ENCODE data around the gene RASSF1. TPM values are rescaled to one million over a fixed set of nuclear protein-coding genes. Genes with fewer than 3 reads are reported as not detected.

Gene RASSF1
- polyA plus RNA-seq, 1 donor: 32.8 TPM

DNA sequence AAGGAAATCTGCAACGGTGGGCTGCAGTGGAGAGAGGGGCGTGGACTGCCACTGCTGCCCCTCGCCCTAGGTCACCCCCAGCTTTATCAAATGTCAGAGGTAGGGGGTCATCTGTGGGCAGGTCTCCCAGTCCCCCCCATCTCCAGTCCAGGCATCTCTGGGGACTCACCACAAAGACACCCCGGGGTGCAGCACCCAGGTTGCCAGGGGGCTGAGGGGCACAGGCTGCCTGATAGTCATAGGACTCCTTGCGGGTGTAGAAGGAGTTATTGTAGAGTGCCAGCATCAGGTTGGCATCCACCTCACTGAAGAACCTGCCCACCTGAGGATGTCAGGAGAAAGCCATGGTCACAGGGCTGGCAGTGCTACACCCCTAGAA lies 25.2 kb upstream of the RASSF1 start:
- DNase-seq (ENCODE audit: low read depth): no peak

DNA sequence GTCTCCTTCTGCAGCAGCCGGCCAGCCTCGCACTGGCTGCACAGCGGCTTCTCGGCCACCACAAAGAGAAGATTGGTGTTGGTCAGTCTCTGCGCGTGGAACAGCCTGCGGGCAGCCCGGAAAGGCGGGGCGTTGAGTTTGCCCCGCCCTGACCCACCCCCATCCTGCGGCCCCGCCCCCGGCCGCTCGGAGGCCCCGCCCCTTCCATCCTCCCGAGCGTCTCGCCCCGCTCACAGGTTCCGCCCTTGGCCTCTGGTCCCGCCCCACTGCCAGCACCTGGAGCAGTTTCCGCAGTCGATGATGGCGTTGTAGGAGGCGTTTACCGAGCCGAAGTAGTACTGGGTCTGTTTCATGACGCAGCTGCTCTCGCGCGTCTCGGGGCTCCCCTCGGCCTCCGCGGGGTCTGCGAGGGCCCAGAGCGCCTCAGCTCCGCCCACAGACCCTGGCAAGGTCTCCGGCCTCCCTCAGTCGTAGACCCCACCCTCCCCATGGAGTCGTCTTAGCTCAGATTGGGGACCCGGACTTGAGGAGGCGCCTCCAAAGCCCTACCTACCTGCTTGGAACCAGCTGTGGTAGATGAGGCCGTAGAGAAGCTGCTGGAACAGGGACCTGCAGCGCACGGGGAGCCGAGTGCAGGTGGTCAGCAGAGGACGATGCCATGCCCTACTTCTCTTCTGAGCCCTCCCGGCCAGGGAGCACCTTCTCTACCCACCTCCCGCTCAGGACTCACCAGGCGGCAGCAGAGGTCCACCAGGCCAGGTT lies 24.6 kb upstream of the RASSF1 start:
- DNase-seq (ENCODE audit: low read depth): no peak

DNA sequence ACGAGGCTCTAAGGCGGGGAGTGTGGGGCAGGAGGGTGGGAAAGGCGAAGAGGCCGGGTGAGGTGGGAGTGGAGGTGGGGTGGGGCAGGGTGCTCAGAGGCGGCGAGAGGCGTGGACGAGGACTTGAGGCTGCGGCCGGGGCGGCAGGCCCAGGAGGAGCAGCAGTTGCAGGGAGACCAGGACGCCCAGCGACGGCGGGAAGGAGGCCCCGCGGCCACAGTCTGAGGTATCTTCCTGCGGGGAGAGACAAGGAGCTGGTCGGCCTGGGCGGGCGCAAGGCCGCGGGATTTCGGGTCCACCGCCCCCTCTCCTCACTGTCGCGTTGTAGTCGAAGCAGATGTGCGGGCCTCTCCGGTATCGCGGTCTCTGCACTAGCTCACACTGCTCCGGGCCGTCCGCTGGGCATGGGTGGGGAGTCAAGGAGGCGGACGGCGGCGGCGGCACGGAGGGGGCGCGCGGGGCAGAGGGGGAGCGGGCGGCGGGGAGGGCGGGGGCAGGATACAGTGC lies 24.0 kb upstream of the RASSF1 start:
- no peak for DNase-seq (ENCODE audit: low read depth)

DNA sequence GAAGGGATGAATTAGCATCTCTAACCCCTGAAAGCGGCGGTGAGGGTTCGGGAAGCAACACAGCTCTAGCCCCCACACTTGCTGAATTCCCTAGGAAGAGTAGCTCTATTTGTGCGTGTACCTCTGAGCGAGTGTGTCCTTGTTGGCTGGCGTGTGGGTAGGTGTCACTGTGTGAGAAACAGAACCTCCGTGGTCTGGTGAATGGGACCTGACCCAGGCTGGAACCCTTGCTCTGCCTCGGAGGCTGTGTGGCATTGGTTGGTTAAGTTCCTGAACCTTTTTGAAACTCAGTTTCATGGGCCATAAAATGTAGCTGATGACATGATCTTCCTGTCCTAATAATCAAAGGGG lies 19.1 kb upstream of the RASSF1 start:
- no peak for DNase-seq (ENCODE audit: low read depth)

DNA sequence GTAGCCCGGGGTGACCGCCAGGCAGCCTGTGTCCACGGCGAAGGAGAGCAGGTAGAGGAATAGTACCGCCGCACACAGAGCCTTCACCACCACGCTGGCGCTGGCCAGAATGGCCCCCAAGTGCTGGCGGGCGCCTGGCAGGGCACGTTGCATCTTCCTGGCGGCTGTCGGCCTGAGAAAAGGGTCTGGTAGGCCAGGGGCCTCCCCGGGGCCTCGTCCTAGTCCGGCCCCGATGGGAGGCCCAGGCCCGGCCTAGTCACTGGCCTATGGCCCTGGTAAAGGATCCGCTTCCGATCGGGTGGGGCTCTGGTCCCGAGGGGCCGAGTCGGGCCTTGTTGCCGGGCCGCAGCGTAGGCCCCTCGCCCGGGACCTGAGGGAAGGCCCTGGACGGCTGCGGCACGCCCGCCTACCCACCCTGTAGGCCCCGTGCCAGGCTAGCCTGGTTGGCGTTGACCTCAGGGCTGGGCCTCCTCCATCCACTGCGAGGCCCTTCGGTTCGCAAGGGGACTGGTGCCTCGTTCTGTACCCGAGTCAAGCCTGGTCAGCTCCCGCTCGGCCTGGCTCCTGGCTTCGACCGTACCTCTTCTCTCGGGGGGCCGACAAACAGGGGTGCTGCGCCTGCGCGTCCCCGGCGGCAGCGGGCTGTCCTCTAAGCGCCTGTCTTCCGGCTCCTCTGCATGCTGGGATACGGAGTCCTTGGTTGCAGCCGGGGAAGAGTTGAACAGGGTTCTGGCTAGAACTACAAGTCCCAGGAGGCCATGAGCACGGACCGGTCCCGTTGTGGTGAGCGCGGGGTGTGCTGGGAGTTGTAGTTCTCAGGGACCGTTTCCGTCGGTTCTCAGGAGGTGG lies 18.5 kb upstream of the RASSF1 start, which contains the start of gene TMEM115:
TMEM115 (minus strand) TSS at position 611 of the 849 bp plus-strand sequence; CDS start at position 153, 458 bp downstream.
- DNase-seq (ENCODE audit: low read depth): peak; percentile 99

DNA sequence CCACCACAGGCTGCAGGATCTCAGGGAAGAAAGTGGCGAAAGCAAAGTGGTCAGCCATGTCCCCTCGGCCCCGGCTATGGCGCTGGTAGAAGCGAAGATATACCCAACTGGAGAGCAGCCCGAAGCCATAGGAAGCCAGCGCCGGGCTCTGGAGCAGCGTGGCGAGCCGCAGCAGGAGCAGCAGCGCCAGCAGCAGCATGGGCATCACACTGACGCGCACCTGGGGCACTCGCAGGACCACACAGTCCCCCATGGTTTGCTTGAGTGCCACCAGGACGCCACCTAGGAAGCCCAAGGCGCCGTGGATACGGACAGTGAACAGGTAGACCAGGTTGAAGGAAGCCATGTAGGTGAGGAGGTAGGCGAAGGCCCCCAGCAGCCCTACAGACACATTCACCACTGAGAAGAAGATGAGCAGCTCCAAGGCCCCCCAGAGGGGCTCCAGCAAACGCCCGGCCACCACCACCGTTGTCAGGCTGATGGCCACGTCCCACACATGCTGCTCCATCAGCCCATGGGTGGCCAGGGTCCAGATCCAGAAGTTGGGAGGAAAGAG lies 17.8 kb upstream of the RASSF1 start:
- no peak for DNase-seq (ENCODE audit: low read depth)

DNA sequence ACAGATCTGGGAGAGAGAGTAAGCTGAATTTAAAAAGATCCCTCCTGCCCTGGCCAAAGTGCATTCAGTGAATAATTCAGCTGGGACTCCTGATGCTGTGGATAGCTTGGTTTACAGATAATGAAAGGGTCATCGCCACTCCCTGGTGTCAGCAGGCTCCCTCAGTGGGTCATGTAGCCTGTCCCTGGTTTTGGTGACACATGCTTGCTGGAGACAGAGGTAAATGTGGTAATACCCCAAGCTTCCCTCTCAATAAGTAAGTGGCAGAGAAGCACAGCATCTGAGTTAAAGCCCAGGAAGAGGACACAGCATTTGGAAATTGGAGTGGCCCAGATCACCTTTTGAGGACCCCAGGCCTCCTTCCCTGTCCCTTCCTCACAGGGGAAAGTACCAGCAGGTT lies 16.8 kb upstream of the RASSF1 start:
- no peak for DNase-seq (ENCODE audit: low read depth)

DNA sequence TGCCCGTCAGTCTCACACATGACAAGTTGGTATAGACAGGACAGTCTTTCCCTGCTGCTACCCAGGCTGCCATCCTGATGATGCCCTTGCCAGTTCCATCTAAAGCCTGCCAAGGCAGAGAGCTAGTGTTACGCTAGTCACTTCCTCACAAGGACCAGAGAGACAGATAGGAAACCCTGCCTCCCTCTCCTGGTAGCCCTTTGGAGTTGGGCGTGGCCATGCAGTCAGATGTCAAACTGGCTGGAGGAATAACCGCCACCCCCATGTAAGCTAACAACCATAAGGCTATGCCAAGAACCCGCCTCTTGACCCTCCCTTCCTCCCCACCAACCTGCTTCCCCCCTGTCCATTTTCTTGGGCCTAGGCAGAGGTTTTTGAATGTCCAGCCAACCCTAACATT lies 15.9 kb upstream of the RASSF1 start:
- no peak for DNase-seq (ENCODE audit: low read depth)

DNA sequence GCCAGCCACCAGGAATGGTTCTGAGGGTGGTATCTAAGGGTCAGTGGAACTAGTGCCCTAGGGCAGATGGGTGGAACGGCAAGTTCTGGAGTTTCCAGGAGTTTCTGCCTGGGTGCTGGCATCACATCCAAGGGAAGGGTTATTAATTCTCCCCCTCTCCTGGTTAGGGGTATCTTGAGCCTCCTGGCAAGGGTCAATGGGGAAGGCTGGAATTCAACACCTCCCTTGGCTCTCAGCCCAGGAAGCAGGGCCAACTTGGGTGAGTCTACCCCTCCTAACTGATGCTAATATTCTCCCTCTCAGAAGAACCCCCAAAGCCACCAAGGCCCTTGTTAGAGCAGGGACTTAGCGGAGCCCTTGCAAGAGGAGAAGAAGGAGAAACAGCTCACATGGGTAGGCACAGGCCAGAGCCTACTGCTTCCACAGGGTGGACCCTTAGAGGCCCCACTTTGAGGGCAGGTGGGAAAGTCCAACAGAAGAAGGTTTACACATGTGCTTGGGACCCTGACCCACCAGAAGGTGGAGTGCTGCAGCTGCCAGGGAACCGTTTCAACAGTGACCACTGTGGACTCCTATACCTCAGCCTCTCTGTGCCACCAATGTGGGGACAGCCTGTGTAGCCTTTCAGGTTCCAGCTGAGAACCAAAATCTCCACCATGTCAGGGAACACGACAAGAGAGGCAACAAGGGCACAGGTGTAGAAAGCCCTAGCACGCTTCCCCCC lies 15.4 kb upstream of the RASSF1 start:
- no peak for DNase-seq (ENCODE audit: low read depth)

DNA sequence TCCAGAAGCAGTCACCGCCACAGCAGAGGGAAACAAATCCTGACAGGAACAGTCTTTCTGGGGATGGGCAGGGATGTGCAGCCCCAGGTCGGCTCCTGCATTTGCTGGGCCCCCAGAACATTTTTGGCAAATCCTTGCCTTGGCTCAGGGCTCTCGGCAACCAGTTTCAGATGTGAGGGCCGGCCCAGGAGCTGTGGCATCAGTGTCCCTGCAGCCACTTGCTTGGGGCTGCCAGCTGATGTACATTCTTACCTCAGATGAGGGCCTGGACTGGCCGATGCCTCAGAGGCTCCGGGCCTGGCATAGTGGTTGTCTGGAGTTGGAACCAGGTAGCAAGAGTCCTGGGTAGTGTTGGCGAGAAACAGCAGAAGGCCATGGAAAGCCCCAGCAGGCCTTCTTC lies 14.2 kb upstream of the RASSF1 start:
- DNase-seq (ENCODE audit: low read depth): no peak

DNA sequence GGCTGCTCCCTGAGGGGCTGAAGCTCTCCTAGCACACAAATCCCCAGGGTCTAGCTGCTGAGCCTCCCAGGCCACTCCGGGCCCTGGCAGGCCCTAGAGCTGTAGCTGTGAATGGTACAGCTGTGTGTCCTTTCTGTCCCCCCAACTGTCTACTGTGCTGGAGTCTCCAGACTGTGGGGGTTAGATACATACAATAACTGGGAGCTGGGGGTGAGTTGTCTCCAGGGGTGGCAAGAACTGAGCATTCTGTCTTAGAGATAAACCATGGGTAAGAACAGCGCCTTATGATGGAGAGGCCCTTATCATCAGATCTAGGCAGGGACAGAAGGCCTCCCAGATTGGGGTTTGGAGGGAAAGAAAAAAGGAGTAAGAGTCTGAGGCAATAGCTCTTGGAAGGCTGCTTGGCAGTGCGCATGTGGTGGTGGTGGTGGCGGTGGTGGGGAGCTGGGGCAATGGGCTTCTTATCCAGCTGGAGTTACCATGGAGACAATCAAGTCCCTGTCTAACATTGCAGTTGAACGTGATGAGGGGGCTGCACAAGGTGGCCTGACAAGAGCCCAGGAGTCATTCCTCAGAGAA lies 13.6 kb upstream of the RASSF1 start:
- DNase-seq (ENCODE audit: low read depth): no peak

DNA sequence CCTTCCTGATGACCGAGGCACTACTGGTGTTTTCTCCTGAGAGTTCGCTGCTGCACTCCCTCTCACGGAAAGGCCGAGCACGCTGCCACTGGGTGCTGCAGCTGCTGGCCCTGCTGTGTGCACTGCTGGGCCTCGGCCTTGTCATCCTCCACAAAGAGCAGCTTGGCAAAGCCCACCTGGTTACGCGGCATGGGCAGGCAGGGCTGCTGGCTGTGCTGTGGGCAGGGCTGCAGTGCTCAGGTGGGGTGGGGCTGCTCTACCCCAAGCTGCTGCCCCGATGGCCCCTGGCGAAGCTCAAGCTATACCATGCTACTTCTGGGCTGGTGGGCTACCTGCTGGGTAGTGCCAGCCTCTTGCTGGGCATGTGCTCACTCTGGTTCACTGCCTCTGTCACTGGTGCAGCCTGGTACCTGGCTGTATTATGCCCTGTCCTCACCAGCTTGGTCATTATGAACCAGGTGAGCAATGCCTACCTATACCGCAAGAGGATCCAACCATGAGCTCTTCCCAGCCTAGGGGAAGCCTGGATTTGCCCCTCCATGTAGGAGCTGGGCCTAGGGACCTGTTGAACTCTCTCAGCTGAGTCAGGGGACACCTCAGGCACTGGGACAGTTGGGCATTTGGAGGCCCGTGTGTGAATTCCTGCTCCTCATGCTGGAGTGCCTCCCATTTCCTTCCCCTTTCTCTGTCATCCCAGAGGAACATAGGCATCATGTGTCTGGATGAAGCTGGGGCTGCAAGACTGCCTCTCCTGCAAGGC lies 12.8 kb upstream of the RASSF1 start:
- DNase-seq (ENCODE audit: low read depth): no peak

DNA sequence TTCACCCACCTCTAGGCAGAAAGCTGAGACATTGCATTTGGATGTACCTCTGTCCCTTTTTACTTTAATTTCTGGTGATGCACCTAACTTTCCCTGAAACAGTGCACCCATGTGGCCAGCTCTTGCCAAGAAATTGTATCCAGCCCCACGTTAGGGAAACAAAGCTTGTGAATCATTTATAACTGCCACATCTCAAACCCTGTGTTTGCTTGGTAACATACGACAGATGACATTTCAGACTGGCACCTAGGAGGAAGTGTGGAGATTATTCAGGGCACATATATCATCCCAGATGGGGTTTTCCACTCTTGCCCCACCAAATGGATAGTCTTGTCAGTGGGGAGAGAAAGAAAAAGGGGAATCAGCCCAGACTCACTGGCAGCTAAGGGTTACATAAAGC lies 12.1 kb upstream of the RASSF1 start:
- DNase-seq (ENCODE audit: low read depth): no peak

DNA sequence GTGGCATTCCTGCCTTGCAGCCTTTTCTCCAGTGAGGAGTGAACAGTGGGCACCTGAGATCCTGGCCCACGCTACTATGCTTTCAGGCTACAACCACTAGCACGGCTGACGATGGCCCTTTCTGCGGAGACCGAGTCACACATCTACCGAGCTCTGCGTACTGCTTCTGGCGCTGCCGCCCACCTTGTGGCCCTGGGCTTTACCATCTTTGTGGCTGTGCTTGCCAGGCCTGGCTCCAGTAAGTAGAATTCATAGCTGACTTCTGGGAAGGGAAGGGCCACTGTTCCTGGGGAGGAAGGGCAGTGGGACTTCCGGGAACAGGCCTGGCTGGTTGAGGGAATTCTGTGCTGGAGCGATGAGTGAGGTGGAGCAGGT lies 10.7 kb upstream of the RASSF1 start:
- no peak for DNase-seq (ENCODE audit: low read depth)

DNA sequence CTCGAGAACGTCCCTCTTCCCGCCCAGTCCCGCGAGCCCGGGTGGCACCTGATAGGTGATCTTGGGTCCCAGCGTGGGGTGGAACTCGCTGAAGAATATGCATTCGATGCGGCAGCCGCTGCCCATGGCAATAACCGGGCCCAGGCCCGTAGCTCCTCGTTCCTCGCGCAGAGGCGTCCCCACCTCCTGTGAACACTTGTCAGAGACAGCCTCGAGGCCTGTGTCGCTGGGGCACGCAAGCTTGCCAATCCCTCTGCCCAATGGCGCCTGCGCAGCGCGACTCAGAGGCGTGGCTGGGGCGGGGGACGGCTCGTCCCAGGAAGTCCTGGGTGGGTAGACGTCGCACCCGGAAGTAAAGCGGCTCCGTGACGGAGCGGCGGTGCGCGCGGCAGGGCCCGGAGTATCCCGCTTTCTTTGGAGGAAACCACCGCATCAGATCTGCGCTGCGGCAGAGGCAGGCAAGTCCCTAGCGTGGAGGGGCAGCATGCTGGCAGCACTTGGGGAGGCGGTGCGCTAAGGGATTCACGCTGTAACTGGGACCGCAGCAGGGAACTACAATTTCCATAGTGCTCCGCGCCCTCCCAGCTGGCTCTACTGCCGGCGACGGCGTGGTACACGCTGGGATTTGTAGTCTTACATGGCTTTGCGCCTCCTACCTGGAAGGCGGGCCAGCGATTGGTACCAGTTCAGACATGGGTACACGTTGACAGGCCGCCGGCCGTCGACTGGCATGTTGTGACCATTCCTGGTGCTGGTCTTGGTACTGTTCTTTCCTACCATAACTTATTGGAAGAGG lies 10.1 kb upstream of the RASSF1 start, which contains the start of the genes CYB561D2 and NPRL2:
CYB561D2 (plus strand) TSS at position 336 of the 796 bp plus-strand sequence. CDS start 572 bp downstream, outside the sequence.
NPRL2 (minus strand) TSS at position 249 of the 796 bp plus-strand sequence; CDS start at position 126, 123 bp downstream.
- peak; percentile 84 for DNase-seq (ENCODE audit: low read depth)

DNA sequence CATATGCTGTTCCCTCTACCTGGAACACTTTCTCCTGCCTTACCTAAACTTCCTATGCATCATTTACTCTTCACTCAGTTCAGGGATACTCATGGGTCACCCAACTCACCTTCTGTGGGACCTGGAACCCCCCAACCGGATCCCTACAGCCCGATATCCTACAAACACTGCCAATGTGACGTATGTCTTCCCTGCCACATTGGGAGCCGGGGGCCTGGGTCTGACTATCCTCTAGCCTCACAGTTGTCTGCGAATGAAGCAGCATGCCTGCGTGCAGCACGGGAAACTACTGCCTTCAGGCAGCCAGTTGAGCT lies 9.5 kb upstream of the RASSF1 start:
- no peak for DNase-seq (ENCODE audit: low read depth)

DNA sequence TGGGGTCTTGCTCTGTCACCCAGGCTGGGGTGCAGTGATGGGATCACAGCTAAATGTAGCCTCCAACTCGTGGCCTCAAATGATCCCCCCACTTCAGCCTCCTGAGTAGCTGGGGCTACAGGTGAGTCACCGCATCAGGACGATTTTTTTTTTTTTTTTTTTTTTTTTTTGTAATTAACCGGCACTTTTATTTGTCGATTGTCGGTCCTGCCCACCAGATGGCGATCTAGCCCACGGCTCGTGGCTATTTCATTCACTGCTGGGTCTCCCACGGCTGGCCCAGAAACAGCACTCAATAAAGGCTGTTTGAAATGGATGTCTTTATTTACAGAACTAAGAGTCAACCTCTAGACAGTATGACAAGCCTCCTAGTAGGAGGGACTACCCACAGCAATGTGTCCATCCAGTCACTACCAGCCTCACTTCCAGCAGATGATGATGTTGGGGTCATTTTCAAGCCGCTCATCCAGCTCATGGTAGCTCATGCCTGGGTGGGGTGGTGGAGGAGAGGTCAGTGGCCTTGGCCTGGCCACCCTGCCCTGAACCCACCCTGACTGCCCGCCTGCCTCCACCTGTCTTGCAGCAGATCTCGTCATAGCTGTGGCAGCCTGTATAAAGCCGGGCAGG lies 6.7 kb upstream of the RASSF1 start:
- no peak for DNase-seq (ENCODE audit: low read depth)

DNA sequence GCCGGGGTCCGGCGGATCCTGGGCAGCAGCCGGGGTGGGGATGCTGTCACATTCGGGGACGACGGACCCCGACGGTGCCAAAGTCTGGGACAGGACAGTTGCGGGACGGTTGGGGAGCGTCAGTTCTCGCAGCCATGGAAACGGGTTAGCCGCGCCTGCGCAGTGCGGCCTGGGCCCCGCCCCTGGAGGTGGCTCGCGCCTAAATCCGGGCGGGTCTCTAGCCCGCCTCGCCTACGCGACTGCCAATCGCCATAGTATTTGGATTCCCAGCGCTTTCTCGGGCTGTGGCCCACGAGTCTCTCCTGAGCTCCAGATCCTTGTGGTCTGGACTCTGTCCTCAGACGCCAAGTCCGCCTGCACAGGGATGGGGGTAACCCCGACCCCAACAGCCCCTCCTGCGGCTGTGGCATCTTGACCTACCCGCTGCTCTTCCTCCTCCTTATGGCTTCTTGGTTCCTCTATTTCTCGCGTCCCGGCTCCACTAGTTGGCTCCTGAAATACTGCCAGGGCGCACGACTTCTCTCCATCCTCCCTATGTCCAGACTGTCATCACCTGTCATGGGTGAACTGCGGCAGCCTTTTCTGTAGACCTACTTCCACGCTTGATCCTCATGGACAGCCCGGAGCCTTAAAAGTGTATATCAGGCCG lies 5.1 kb upstream of the RASSF1 start, which contains the start of gene ZMYND10:
ZMYND10 (minus strand) TSS at position 147 of the 649 bp plus-strand sequence. CDS start 153 bp downstream, outside the sequence.
- no peak for DNase-seq (ENCODE audit: low read depth)

DNA sequence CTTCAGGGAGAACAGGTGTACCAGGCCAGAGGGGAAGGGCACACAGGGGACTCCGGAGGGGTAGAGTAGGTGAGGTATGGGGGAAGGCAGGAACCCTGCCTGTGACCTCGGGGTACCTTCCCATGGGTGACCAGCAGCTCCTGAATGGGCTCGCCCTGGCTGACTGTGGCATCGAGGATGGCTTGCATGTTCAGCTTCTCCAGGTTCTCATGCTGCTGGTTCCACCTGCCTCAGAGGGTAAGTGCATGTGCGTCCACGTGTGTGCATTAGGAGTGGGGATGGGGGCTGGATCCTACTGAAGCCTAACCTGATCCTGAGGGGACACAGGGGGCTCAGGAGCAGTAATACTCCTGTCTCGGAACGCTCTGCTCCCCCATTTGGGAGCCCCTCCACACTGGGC lies 4.4 kb upstream of the RASSF1 start:
- DNase-seq (ENCODE audit: low read depth): no peak
